ENCODE results near the gene CLMP.
"Not testable (repeated sequence)": the region's sequence is repeated elsewhere in the genome, so short reads cannot be mapped to it uniquely, and the experiment has no call there.

CLMP gene

GRCh38 chr11:123217897-123218296 is 22.8 kb upstream of the CLMP start:
- DNase-seq = no peak

- no peak for DNase-seq
Observed at GRCh38 chr11:123216249-123216648, 21.2 kb upstream of the CLMP start.

GRCh38 chr11:123214940-123215339 is 19.9 kb upstream of the CLMP start:
- no peak for DNase-seq

- DNase-seq = no peak
Observed at GRCh38 chr11:123214396-123214795, 19.3 kb upstream of the CLMP start.

GRCh38 chr11:123213307-123213771 is 18.3 kb upstream of the CLMP start:
- no peak for DNase-seq

- DNase-seq = no peak
Observed at GRCh38 chr11:123212406-123212805, 17.4 kb upstream of the CLMP start.

GRCh38 chr11:123211981-123212380 is 16.9 kb upstream of the CLMP start:
- DNase-seq = no peak

GRCh38 chr11:123211149-123211852 is 16.3 kb upstream of the CLMP start:
- peak; percentile 59 for DNase-seq

GRCh38 chr11:123209591-123209990 is 14.5 kb upstream of the CLMP start:
- DNase-seq = no peak

- DNase-seq = no peak
Observed at GRCh38 chr11:123206791-123207434, 11.9 kb upstream of the CLMP start.

- DNase-seq = not testable (repeated sequence)
Observed at GRCh38 chr11:123206055-123206454, 11.0 kb upstream of the CLMP start.

- peak; percentile 68 for DNase-seq
Observed at GRCh38 chr11:123203934-123204333, 8.9 kb upstream of the CLMP start.

GRCh38 chr11:123203471-123203870 is 8.4 kb upstream of the CLMP start:
- DNase-seq = no peak

- peak; percentile 50 for DNase-seq
Observed at GRCh38 chr11:123202155-123203151, 7.4 kb upstream of the CLMP start.

GRCh38 chr11:123200264-123200663 is 5.2 kb upstream of the CLMP start:
- no peak for DNase-seq

- DNase-seq = no peak
Observed at GRCh38 chr11:123197711-123198110, 2.7 kb upstream of the CLMP start.

- DNase-seq = no peak
Observed at GRCh38 chr11:123196060-123196714, 1.1 kb upstream of the CLMP start.

GRCh38 chr11:123194337-123195187 is 486 bp downstream of the CLMP start:
- DNase-seq = peak; percentile 66

GRCh38 chr11:123193742-123194141 is 1.3 kb downstream of the CLMP start:
- DNase-seq = no peak

- DNase-seq = no peak
Observed at GRCh38 chr11:123191939-123192338, 3.1 kb downstream of the CLMP start.

GRCh38 chr11:123190518-123190917 is 4.5 kb downstream of the CLMP start:
- no peak for DNase-seq
